Measurements from ENCODE around the gene BDH1. TPM values are rescaled to one million over a fixed set of nuclear protein-coding genes. Genes with fewer than 3 reads are reported as not detected.

BDH1 gene
- total and polyA plus RNA-seq, 2 experiments from 2014 or later = 21.4 to 26.1 TPM

GRCh38 chr3:197583371-197583770 lies 27.6 kb upstream of the BDH1 start:
- no peak for TF ChIP-seq CTCF (IDR thresholded peaks at IDR 0.05; ENCODE audit: low read depth, low read length)
- Histone ChIP-seq H3K27ac (no peak overlapping the region), H3K27me3 (no peaks in the 10 kb centered on the region), H3K4me1 (ENCODE audit: low read depth) (no peaks in the 10 kb centered on the region), H3K9me3 (ENCODE audit: low read depth) (no peaks in the 10 kb centered on the region), H3K36me3 (no peaks in the 10 kb centered on the region), H3K4me3 (no peak overlapping the region)
- no peak for DNase-seq (ENCODE audit: low read depth in 1 of 2, low spot score in 1 of 2)

GRCh38 chr3:197580253-197580691 lies 24.5 kb upstream of the BDH1 start:
- Histone ChIP-seq H3K27ac (no peak overlapping the region), H3K9me3 (ENCODE audit: low read depth) (no peaks in the 10 kb centered on the region), H3K27me3 (no peaks in the 10 kb centered on the region), H3K4me1 (ENCODE audit: low read depth) (no peaks in the 10 kb centered on the region), H3K4me3 (no peak overlapping the region), H3K36me3 (no peaks in the 10 kb centered on the region)
- DNase-seq (ENCODE audit: low read depth in 1 of 2, low spot score in 1 of 2) = no peak
- TF ChIP-seq CTCF (IDR thresholded peaks at IDR 0.05; ENCODE audit: low read depth, low read length) = no peak

- no peak overlapping the region for H3K27ac ChIP-seq
- H3K4me1 ChIP-seq (ENCODE audit: low read depth) = peaks cover 8% of the 10 kb centered on the region
- DNase-seq (ENCODE audit: low read depth in 1 of 2, low spot score in 1 of 2) = no peak
- H3K4me3 ChIP-seq = no peak overlapping the region
- no peak for TF ChIP-seq CTCF (IDR thresholded peaks at IDR 0.05; ENCODE audit: low read depth, low read length)
- no peaks in the 10 kb centered on the region for H3K36me3 ChIP-seq
- no peaks in the 10 kb centered on the region for H3K9me3 ChIP-seq (ENCODE audit: low read depth)
- H3K27me3 ChIP-seq = no peaks in the 10 kb centered on the region
Measured at GRCh38 chr3:197578376-197578775, 22.6 kb upstream of the BDH1 start.

- H3K36me3 ChIP-seq = no peaks in the 10 kb centered on the region
- peaks cover 15% of the 10 kb centered on the region for H3K4me1 ChIP-seq (ENCODE audit: low read depth)
- H3K9me3 ChIP-seq (ENCODE audit: low read depth) = no peaks in the 10 kb centered on the region
- H3K4me3 ChIP-seq = no peak overlapping the region
- no peak for TF ChIP-seq CTCF (IDR thresholded peaks at IDR 0.05; ENCODE audit: low read depth, low read length)
- no peak overlapping the region for H3K27ac ChIP-seq
- no peaks in the 10 kb centered on the region for H3K27me3 ChIP-seq
- no peak for DNase-seq (ENCODE audit: low read depth in 1 of 2, low spot score in 1 of 2)
Measured at GRCh38 chr3:197577366-197578074, 21.8 kb upstream of the BDH1 start.

GRCh38 chr3:197576838-197577237 lies 21.1 kb upstream of the BDH1 start:
- Histone ChIP-seq H3K27me3 (no peaks in the 10 kb centered on the region), H3K4me1 (ENCODE audit: low read depth) (peaks cover 15% of the 10 kb centered on the region), H3K9me3 (ENCODE audit: low read depth) (no peaks in the 10 kb centered on the region), H3K27ac (no peak overlapping the region), H3K4me3 (no peak overlapping the region), H3K36me3 (no peaks in the 10 kb centered on the region)
- no peak for DNase-seq (ENCODE audit: low read depth in 1 of 2, low spot score in 1 of 2)
- no peak for TF ChIP-seq CTCF (IDR thresholded peaks at IDR 0.05; ENCODE audit: low read depth, low read length)
